Fibroblast of the aortic adventitia (primary cell): Measurements from ENCODE around the gene KIF16B. TPM values are rescaled to one million over a fixed set of nuclear protein-coding genes. Genes with fewer than 3 reads are reported as not detected.

Experiments
- DNase-seq: peaks from one replicate; pipeline ENCODE4 v3.0.0-alpha.2; 2010; ENCODE audit warnings: low read depth
- H3K4me3 ChIP-seq: 2 replicates; pipeline ENCODE4 v1.5.1; 2011; ENCODE audit warnings: low read depth, mild to moderate bottlenecking, control low read depth, low read length, moderate library complexity
- total RNA-seq: library from RNA; depleted of rRNA; stranded (reverse); fragments of >200 nt; gene quantifications from 2 replicates; pipeline ENCODE4 v1.2.3, GENCODE V29; 2012; ENCODE audit warnings: low replicate concordance
- TF ChIP-seq, protein P1 (sequence below): IDR thresholded peaks from 2 replicates; pipeline ENCODE4 v1.5.1; 2011; ENCODE audit warnings: mild to moderate bottlenecking, low read length, control low read depth, inconsistent platforms; ENCODE audit not compliant: insufficient read depth

KIF16B gene
- total RNA-seq, 1 donor, result 14.5 TPM

DNA sequence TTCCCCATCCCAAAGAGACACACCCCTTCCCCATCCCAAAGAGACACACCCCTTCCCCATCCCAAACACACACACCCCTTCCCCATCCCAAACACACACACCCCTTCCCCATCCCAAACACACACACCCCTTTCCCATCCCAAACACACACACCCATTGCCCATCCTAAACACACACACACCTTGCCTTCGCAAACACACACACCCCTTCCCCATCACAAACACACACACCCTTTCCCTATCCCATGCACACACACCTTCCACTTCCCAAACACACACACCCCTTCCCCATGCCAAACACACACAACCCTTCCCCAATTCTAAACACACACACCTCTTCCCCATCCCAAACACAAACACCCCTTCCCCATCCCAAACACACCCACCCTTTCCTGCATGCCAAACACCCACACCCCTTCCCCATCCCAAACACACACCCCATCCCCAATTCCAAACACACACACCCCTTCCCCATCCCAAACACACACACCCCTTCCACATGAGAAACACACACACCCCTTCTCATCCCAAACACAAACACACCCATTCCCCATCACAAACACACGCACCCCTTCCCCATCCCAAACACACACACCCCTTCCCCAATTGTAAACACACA is 315.3 kb downstream of the KIF16B start:
- H3K4me3 ChIP-seq, result no peak overlapping the region
- DNase-seq, result no peak
- TF ChIP-seq, protein P1, sequence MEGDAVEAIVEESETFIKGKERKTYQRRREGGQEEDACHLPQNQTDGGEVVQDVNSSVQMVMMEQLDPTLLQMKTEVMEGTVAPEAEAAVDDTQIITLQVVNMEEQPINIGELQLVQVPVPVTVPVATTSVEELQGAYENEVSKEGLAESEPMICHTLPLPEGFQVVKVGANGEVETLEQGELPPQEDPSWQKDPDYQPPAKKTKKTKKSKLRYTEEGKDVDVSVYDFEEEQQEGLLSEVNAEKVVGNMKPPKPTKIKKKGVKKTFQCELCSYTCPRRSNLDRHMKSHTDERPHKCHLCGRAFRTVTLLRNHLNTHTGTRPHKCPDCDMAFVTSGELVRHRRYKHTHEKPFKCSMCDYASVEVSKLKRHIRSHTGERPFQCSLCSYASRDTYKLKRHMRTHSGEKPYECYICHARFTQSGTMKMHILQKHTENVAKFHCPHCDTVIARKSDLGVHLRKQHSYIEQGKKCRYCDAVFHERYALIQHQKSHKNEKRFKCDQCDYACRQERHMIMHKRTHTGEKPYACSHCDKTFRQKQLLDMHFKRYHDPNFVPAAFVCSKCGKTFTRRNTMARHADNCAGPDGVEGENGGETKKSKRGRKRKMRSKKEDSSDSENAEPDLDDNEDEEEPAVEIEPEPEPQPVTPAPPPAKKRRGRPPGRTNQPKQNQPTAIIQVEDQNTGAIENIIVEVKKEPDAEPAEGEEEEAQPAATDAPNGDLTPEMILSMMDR, result no peak

DNA sequence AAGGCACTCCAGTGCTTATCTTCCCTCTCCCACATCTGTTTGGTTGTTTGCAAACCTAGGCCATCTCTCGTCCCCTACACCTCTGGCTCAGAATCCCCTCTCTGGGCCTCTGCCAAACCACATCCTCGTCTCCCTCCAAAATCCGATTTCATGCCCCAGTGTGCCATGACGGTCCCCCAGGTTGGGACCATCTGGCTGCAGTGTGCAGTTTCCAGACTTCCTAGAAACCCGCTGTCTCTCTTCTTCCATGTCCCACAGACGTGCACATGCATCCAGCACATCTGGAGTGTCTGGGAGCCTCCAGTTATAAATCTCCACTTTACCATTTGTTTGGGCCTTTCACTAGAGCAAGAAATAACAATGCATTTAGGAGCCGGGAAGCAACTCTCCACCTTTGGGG is 316.2 kb downstream of the KIF16B start:
- no peak overlapping the region for H3K4me3 ChIP-seq
- no peak for DNase-seq
- TF ChIP-seq, protein P1, result no peak

DNA sequence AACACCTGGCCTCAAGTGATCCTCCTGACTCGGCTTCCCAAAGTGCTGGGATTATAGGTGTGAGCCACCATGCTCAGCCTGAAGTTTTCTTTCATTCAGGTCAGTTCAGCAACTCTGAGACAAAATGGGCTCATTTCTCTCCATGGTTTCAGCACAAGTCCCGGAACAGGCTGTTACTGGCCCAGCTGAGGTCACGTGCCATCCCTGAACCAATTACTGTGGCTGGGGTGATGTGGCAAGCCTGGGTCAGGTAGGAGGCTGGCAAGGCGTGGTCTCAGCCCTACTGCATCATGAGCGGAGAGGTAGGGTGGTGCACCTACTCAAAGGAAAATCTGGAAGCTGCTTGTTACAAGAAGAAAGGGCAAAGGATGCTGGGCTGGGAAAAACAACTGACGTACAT is 326.4 kb downstream of the KIF16B start:
- H3K4me3 ChIP-seq, result no peak overlapping the region
- TF ChIP-seq, protein P1, result no peak
- no peak for DNase-seq

DNA sequence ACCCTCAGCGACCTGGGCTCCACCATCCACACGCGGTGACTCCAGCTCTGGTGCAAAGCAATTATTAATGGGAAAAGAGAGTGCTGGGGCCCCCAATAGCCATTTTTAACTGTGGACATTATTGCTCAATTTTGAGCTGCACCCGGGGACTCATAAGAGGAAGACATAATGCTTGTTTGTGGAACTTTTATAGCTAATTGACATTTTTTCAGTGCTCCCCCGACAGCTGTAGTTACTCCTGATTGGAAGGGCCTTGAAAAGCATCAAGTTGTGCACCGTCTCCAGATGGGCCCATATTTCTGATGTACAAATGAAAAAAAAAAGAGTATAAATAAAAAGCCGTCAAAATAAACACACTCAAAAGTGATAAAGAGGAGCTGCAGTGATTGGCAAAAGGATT is 327.0 kb downstream of the KIF16B start:
- no peak for DNase-seq
- H3K4me3 ChIP-seq, result no peak overlapping the region
- TF ChIP-seq, protein P1, result no peak

DNA sequence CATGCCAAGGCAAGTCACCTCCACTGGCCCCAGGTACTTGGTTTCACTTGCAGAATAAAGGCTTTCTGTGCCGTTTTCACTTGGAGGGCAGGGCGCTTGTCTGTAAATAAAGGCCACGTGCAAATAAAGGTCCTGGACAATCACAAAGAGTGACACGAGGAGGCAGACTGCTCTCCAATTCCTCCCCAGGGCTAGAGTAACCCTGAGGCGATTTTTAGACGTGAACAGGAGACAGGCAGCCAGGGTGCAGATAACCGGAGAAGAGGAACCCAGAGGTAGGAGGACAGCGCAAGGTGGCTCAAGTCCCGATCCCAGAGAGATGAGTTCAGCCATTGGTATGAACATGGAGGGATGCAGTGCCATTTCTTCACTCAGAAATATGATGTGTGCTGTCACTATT is 327.4 kb downstream of the KIF16B start:
- DNase-seq, result no peak
- TF ChIP-seq, protein P1, result no peak
- no peak overlapping the region for H3K4me3 ChIP-seq

DNA sequence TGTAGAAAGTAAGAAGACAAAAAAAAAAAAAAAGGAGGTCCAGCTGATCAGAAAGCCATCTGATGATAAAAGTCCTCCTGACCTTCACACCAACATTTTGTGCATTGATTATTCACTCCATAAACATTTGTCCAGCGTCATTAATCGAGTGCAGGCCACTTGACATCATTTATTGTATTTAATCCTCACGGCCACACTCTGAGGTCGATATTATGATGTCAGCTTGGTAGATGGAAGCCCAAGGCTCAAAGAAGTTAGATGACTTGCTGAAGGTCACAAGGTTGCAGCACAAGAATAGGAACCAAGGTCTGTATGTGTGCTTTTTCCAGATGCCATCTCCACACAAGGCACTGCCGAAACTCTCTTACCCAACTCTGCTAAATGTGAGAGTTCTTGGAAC is 328.4 kb downstream of the KIF16B start:
- DNase-seq, result no peak
- TF ChIP-seq, protein P1, result no peak

DNA sequence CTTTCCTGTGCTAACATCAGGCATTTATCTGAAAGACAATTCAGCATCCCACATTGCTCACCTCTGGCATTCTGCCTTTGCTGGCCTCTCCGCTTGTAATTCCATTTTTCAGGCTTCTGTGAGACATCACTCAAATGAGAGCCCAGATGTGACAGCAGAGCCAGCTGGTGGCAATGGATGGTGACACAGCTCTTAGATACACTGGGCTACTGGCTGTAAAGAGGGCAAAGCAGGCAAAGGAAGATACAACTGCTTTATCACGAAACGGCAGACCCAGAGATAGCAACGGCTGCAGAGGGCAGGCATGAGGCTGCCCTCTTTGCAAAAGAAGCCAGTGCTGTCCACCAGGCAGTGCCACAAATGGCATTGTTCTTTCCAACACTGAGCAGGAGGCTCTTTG is 329.8 kb downstream of the KIF16B start:
- TF ChIP-seq, protein P1, result no peak
- no peak overlapping the region for H3K4me3 ChIP-seq
- no peak for DNase-seq

More for the DNA sequence above, 328.4 kb downstream of the KIF16B start:
- H3K4me3 ChIP-seq, result no peak overlapping the region
